Hepatic stellate cell (primary cell): Measurements from ENCODE around the gene SPPL2B.

Experiments
- DNase-seq: peaks from one replicate; pipeline ENCODE4 v3.0.0; 2011; ENCODE audit warnings: low spot score

The SPPL2B gene

DNA sequence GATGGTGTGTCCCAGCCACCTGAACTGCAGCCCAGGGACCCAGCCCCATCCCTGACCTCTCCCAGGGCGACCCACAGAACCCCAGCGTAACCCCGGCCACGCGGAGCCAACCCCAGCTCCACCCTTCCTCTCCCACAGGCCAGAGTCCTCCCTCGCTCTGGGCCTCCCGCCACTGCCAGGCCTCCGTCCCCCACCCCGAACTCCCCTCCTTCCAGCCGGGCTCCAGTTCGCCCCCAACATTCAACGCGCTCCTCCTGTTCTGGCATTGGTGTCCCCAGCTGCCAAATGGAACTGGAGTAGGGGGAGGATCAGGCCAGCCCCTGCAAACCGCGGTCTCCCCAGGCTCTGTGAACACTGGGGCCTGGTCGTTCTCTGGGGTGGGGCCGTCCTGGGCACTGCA is 28.0 kb upstream of the SPPL2B start:
- DNase-seq: no peak

DNA sequence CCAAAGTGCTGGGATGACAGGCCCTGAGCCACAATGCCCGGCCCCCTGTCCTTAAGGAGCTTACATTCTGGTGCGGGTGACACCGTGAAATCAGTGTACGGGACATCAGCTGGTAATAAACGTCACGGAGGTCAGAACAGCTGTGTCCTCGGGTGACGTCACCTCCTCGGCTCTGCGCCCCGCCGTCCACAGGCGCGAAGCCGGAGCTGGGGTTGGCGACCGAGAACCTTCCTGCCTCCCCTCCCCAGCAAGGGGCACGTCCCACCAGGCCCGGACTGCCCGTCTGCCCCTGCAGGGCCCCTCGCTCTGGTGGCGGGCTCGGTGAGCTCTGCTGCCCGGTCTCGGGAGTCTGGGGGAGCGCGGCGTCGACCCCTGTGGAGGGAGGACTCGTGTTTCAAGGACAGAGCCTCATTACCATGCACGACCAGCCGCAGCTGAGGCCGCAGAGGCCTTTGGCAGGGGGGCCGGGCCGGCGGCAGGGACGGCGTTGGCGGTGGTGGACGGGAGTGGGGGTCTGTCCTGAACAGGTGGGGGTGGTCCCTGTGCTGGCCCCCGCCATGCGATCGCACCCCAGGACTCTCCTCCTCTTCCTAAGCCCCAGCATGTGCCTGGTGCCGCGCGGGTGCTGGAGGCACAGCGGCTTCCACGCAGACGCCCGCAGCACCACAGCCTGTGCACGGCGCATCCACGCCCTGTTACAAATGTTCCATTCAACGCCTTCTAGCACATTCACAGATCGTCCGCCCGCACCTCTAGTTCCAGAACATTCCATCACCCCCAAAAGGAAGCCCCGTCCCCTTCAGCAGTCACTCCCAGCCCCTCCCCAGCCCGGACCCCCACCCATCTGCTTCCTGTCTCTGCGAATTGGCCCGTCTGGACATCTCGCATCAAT is 25.9 kb upstream of the SPPL2B start:
- peak; percentile 64 for DNase-seq

DNA sequence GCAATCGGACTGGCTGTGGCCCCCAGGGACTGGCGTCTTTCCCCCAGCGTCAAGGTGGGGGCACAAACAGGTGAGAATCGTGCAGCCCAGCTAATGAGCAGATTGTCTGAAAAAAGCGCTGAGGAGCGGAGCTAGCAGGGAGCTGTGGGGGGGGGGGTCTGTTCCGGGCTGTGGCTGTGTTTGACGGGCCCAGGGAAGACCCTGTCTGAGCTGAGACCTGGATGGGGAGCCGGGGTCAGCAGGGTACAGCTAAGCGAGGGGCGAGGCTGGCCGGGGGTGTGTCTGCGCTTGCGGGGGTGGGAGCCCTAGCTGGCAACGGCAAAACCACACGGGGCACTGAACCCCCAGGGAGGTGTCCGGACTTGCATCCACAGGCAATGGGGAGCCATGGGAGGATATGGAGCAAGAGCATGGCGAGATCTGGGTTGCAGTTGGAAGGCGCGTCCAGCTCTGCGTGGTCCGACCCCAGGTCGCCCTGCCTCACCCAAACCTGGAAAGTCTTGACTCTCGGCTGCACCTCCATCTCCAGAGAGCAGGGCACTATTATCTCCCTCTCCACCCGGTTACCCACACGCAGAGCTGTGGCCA is 25.2 kb upstream of the SPPL2B start:
- no peak for DNase-seq

DNA sequence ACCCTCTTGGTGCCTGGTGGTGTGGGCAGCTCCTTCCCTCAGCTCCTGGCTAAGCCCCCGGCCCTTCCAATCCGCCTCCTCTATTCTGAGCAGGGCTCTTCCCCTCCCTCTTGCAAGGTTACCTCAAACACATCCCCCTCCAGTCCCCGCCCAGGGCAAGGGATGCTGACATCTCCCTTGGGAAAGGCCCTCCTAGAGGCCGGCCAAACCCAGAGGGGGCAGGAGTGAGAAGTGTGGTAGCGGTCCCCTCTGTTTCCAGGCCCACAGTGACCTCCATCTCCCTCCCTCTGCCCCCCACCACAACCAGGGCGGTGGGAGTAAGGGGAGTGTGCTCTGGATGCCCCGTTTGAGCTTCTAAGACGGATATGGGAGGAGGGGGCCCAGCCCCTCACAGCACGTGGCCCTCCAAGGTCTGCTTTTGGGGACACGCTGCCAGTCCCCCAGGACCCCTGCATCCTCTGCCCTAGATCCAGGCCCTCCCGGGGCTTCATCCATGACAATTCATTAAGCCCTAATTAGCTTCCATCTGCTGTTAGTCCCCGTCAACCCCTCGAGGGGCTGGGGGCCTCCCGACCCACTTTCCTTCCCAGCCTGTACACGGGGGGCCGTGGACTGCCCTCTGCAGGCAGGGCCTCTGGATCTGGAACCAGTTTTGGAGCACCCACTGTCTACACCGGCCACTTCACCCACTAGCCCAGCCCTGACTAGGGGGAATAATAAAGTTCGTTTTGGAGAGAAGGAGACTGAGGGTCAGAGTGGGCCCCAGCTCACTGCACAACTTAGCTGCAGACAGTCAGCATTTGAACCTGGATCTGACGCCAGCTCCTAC is 22.8 kb upstream of the SPPL2B start:
- DNase-seq: no peak

DNA sequence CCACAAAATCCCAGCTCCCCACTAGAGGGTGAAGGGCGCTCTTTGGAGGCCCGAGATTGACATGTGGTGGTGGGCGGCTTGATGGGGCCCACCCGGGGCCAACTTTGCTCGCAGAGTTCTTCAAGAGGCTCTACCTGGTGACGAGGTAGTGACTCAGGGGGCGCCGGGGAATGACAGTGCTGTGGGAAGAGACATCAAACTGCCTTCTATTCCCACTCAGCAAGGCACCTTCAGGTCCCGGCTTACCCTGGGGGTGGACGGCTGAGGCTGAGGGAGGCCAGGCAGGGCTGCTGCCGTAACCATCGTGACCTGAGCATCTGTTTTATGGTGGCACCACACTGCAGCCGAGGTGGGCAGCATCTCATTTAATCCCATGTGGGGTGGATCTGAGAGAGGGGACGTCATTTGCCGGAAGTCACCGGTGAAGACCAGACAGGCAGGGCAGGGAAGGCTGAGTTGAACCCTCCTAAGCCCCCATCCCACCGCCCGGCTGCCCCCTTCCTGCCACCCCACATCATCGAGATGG is 22.1 kb upstream of the SPPL2B start:
- DNase-seq: no peak

DNA sequence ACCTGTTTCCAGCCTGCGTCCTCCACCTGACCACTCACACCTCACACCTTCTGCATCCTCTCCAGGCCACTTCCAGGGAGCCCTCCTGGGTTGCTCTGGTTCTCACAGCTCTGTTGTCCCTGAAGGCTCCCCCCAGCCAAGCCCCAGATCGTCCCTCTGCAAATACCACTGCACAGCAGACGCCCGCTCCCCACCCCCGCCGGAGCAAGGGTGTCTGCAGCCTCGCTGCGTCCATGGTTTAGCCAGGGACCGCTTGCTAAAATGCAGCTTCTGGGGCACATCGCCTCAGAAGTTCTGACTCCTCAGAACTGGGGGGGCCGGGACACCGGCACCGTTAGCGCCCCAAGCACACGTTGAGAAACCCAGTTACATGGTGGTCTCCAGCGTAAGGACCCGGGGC is 21.5 kb upstream of the SPPL2B start:
- DNase-seq: no peak

DNA sequence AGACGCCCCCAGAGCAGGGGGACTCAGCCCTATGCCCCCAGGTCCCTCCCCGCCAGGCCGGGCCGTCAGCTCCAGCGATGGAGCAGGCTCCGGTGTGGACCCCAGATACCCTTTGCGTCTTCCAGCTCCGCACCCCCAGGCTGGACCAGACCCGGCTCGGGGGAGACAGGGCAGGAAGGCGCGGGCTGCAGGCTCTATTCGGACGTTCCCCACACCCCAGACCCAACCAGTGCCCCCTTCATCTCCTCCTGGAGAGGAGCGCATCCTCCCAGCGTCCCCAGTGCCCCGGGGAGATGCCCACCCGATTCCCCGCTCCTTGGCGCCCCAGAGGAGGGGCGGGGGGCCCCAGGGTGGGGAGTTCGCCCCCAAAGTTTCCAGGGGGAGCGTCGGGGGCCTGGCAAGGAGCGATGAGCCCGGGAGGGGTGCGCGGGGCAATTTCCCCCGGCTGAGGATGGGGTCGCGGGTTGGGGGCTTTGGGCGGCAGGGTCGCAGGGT is 20.9 kb upstream of the SPPL2B start:
- no peak for DNase-seq

DNA sequence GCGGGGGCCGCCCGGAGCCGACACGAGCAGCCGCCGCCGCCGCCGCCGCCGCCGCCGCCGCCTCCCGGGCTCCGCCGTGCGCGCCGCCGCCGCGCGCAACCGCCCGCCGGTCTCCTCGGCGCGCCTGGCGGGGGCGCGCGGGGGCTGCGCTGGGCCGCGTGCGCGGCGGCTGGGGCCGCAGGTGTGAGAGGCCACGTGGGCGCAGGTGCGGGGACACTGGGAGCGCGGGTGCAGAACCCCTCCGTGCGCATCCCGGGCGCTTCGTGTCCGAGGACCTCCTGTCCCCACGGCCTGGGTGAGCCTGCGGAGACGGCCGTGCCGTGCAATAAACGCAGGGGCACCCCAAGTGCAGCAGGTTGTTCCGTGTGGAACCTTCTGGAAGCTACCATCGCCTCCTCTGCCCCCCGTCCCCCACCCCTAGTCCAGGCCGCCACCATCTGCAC is 20.3 kb upstream of the SPPL2B start, which contains the start of gene LINGO3:
TSS of gene LINGO3 (minus strand) at position 41 of the 443 bp plus-strand sequence. CDS start 16,378 bp downstream, outside the sequence.
- DNase-seq: no peak

DNA sequence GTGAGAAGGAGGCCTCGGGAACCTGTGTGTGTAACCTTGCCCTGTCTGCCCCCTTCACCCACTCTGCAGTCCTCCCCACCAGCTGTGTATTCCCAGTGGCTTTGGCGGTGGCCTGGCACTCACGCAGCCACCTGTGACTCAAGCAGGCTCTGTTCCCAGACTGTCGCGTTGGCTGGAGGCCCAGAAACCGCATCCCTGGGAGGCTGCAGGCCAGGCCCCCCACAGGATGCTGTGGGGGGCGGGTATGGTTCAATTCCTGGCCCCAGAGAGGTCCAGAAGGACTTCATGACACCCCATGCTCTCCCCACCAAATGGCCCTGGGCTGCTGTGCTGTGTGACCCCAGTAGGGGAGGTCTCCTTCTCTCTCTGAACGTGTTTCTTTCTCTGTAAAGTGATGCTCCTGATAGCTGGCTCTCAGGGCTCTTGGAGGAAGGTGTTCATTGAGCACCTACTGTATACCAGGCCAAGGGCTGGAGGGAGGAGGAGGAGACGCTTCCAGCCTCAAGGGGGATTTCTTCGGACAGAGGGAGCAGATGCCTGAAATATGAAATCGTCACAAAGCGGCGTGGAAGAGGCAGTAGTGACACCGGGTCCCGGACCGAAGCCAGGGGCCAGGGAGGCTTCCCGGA is 18.6 kb upstream of the SPPL2B start:
- no peak for DNase-seq

DNA sequence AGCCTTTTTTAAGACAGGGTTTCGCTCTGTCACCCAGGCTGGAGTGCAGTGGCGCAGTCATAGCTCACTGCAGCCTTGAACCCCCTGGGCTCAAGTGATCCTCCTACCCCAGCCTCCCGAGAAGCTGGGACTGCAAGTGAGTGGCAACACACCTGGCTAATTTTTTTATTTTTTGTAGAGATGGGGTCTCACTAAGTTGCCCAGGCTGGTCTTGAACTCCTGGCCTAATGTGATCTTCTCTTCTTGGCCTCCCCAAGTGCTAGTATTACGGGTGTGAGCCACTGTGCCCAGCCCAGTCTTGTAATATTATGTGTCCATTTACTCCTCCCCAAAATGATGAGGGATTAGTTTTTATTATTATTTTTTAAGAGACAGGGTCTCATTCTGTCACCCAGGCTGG is 17.4 kb upstream of the SPPL2B start:
- no peak for DNase-seq

DNA sequence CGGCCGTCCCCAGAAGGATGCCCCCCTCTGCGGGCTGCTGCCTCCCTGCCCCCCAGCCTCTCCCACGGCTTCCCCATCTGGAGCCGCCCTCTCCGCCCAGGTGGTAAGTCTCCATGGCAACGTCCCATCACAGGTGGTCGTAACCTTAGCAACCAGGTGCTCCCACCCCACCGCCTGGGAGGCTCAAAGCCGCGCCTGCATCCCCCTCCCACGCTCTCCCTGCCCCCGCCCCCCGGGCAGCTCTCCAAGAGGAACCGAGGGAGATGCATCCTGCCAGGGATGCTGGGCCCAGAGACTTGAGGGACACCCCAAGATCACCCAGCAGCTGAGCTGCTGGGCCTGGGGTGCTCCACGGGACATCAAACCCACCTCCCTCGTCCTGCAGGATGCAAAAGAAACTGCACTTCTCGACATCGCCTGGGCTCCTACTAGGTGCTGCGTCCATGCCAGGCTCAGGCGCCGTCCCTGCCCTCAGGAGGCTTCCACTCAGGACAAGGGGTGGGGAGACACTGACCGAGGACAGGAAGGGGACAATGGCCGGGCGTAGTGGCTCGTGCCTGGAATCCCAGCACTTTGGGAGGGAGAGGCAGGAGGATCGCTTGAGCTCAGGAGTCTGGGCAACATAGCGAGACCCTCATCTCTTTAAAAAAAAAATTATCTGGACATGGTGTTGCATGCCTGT is 15.5 kb upstream of the SPPL2B start:
- DNase-seq: no peak

DNA sequence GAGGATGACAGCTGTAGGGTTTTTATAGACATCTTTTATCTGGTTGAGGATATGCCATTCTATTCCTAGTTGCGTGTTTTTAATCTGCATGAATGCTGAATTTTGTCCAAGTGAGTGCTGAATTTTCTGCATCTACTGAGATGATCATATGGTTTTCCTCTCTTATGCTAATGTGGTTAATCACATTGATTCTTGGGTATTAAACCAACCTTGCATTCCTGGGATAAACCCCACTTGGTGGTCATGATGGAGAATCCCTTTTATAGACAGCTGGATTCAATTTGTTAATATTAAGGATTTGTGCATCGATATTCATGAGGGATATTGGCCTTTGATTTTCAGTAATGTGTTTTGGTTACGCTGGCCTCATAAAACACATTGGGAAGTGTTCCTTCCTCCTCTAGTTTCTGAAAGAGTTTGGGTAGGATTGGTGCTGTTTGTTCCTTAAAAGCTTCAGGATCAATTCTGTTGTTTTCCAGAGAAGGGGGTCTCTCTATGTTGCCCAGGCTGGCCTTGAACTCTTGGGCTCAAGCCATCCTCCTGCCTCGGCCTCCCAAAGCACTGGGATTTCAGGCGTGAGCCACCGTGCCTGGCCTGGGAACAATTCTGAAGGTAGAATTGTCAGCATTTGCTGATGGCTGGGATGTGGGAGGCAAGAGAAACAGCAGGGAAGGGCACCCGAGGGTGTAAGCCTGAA is 13.2 kb upstream of the SPPL2B start:
- DNase-seq: no peak

DNA sequence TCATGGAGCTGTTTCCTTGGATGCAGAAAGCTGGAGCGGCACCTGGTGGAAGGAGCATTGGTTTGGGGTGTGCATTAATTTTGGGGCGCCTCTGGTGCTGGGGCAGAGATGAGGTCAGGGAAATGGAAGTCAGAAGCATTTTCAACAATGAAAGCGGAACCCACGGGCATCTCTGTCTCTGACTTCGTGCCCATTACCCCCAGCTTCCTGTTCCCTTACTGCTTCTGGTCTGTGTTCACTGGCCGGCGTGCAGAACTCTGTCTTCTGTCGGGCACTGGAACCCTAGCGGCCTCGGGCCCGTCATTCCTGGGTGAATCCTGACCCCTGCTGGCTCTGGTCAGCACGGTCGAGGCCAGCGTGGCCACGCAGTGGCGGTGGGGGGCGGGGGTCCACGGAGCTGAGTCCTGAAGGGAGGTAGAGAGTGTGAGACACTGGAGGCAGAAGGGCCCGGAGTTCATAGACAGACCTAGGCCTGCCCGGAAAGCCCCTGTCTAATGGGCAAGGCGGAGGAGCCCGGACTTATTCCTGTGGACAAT is 12.6 kb upstream of the SPPL2B start:
- peak; percentile 76 for DNase-seq

DNA sequence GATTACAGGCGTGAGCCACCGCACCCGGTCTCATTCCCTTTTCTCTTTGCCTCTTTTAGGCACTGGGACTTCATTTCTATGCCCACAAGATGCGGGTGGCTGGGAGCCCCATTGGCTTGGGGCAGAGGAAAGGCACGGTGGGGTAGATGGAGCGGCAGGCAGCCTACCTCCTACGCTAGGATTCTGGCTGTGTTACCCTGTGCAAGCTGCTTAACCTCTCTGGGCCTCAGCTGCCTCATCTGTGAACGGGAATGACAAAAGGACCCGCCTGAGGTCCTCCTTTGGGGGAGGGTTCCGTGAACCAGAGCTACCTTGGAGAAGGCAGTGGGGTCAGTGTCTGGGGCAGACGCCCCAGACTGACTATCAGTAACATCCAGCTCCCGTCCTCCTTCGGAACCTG is 11.2 kb upstream of the SPPL2B start:
- DNase-seq: no peak

DNA sequence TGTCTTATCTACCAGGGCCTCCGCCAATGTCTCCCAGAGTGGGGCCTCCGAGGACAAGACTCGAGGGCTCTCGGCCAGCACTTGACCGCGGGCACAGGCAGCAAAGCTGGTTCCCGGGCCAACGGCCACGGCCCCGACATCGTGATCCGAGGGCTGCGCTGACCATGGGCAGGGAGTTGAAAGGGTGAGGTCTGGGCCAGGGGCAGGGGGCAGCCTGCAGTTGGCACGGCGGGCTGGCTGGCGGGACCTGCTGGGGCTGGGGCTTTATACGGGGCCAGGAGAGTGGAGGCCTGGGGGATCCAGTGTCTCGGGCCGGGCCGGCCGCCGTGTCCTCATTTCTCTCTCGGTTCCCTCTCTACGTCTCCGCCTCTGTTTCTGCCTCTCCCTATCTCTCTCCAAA is 10.7 kb upstream of the SPPL2B start:
- no peak for DNase-seq

DNA sequence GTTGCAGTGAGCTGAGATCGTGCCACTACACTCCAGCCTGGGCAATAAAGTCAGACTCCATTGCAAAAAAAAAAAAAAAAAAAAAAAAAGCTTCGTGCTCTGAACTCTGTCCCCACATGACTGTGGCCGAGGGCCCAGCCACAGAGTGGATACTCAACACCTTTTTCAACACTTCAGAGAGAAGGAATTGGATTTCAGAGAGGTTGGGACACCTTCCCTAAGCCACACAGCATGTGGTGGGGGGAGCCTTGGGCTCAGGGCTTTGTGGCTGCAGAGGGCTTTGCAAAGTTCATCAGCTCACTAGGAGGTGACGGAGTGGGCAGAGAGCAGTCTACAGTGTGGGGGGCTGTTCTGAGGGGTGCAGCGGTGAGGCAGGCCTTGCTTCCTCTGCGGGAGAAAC is 9.6 kb upstream of the SPPL2B start:
- no peak for DNase-seq

DNA sequence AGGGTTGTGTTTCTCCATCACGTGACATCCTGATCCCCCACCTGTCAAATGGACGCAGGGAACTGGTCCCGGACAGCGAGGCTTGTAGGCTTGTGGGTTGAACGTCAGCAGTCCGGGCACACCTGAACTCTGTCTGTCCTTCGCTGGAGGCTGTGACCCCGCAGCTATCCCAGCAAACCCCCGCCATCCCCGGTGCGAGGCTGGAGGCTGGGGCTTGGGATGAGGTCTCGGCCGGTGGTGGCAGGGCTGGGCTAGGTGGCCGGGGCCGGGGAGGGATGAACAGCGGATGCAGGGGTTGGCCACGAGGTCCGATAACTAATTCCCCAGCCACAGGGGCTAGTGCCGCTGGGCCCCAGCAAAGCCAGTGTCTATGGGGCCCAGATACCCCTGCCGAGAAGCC is 8.9 kb upstream of the SPPL2B start:
- DNase-seq: no peak

DNA sequence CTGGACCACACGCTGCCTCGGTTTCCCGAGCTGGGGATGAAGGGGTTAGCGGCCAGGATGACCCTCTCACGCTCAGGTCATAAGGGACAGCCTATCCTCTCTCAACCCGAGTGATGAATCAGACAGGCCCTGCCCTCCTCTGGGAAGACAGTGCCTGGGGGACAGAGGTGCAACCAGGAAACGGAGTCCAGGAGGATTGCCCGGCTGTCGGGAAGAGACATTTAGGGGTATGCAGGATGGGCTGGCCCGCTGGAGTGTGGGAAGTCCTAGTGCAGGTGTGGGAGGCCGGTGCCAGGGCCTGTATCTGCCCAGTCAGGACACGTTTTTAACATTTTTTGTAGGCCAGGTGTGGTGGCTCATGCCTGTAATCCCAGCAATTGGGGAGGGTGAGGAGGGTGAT is 8.4 kb upstream of the SPPL2B start:
- no peak for DNase-seq

DNA sequence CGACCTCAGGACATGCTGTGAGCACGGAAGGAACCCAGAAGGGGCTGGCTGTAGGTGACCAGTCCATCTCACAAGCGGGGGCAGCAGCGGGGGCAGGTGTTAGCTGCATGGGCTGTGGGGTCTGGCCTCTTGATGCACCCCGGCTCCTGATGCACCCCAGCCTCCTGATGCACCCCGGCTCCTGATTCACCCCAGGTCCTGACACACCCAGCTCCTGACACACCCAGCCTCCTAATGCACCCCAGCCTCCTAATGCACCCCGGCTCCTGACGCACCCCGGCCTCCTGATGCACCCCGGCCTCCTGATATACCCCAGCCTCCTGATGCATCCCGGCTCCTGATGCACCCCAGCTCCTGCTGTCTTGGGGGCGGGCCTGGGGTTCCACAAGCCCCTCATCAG is 7.5 kb upstream of the SPPL2B start:
- DNase-seq: no peak

DNA sequence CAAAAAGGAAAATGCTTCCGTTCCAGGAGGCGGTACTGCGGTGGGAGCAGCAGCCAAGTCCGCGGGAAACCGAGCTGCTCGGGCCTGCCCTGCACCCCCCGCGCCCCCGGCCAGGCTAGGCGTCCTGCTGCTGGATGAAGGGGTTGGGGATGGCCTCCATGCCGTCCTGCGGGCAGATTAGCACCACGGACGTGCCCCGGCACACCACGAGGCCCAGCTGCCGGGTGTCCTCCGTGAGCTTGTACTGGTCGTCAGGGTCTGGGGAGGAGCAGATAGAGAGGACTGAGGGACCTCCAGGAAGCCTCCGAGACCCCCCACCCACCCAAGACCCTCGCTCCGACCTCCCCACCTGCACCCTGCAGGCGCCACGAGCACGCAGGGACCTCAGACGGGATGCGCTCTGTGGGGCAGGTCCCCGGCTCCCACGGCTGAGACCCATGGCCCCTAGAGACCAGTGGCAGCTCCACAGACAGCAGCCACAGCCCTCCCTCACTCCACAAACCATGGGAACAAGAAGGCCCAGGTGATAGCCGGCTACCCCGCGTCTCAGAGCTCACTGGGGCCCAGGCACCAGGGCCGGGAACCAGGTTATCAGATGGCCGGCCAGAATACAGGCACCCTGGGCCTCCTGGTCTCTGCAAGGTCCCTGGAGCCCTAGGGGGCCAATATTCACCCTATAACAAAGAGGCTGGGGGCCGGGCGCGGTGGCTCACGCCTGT is 6.8 kb upstream of the SPPL2B start:
- no peak for DNase-seq
